Putamen (tissue), 1 donor: ENCODE results near the gene IL17RB.

ENCODE experiments used
- DNase-seq: peaks from one replicate; pipeline ENCODE4 v3.0.0-alpha.2; 2016; ENCODE audit warnings: low spot score

IL17RB gene, protein sequence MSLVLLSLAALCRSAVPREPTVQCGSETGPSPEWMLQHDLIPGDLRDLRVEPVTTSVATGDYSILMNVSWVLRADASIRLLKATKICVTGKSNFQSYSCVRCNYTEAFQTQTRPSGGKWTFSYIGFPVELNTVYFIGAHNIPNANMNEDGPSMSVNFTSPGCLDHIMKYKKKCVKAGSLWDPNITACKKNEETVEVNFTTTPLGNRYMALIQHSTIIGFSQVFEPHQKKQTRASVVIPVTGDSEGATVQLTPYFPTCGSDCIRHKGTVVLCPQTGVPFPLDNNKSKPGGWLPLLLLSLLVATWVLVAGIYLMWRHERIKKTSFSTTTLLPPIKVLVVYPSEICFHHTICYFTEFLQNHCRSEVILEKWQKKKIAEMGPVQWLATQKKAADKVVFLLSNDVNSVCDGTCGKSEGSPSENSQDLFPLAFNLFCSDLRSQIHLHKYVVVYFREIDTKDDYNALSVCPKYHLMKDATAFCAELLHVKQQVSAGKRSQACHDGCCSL

DNA sequence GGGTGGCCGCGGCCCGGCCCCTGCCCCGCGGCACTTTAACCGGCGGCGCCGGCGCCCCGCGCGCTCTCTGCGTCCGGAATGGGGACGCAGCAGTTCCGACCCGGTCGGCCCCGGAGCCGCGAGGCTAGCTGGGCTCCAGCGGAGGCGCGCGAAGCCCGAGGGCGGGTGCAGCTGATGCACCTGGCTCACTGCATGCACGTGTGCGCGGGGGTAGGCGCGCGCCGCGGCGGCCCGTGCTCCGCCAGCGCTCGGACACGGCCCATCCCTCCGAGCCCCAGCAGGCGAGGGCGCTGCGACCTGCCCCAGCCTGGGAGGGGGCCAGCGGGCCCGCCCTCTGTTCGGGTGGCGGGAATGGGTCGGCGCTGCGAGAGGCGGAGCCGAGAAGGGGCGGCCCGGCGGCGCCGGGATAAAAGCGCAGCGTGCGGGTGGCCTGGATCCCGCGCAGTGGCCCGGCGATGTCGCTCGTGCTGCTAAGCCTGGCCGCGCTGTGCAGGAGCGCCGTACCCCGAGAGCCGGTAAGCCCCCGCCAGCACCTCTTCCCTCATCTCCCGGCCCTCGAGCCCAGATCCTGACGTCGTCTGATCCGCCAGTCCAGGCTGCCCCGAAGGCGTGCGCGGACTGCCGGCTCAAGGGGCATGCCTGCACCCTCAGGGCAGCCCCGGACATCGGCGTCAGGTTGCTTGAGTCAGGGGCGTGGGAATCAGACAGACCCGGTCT lies at the start of gene IL17RB, which contains the start of gene CHDH:
Gene IL17RB (plus strand): TSS at position 435 of the 717 bp plus-strand sequence. CDS start 21 bp downstream, at position 456.
Gene CHDH (minus strand): TSS at position 286 of the 717 bp plus-strand sequence. CDS start 22,411 bp downstream, outside the sequence.
- DNase-seq, result peak; percentile 69

DNA sequence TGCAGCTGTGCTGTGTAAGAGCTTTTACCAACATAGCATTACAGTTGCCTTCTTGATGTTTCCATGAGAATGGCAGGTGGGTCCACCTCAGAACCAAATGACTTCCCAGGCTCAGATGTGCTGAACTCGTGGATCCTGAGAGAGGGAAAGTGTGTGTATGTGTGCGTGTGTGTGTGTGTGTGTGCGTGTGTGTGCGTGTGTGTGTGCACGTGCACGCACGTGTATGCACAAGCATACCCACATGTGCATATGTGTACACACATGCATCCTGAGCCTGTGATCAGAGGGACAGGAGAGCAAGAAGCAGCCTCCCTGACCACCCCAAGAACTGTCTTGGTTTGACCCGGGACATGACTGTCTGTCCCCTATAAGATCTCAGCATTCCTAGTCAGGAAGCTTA lies 48.2 kb upstream of the IL17RB start:
- no peak for DNase-seq

DNA sequence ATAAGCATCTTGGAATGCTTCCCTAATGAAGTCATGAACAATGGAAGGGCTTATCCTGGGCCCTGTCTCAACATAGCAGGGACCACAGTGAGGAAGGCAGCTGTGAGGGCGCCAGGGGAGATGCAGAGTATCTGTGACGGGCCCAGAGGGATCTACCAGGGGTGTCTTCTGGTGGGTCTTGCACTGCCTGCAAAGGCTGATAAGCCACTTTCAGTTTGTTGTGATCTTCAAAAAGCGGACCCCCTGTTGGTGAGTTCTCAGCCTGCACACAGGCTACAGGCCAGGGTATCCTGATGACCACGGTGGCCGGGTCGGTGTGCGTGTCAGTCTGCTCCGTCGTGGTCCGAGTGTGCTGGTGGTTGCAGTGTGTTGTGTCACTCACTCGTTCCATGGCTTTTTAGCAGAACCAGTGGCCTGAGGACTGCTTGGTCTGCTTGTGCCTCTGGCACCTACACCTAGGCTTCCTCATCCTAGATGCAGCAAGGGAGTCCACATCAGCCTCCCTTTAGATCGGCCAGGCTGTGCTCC lies 47.0 kb upstream of the IL17RB start:
- DNase-seq, result no peak

DNA sequence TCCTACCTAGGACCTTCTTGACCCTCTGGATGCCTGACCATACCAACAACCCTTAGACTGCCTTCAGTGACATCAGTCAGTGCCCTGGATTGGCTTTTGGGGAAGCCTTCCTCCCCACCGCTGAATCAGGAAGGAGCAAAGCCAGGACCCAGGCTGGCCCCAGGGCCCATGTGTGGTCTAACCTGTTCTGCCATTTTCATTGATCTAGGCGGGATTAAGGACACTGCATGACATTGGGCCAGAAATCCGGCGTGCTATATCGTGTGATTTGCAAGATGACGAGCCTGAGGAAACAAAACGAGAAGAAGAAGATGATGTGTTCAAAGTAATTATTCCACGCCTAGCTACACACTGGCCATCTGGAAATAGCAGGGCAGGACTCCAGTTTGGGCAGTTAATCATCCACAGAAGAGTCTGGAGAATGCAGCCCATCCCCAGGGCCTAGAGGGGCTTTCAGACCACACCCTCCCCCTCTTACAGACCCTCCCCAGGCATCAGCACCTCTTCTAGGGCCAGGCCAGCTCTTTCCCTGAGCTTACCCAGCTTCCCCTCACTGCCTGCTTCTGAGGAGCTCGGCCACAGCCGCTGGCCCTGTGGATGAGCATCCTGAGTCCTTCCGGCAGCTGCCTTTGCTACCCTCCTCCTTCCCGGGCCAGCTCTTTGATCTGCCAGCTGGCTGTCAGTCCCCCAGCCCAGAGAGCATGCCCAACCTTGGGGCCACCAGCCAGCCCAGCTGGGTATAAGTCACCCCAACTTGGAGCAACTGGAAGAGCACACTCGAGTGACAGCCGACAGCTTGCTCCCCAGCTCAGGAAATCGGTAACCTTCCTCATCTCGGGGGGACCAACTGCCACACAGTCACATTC lies 46.1 kb upstream of the IL17RB start:
- DNase-seq, result no peak

DNA sequence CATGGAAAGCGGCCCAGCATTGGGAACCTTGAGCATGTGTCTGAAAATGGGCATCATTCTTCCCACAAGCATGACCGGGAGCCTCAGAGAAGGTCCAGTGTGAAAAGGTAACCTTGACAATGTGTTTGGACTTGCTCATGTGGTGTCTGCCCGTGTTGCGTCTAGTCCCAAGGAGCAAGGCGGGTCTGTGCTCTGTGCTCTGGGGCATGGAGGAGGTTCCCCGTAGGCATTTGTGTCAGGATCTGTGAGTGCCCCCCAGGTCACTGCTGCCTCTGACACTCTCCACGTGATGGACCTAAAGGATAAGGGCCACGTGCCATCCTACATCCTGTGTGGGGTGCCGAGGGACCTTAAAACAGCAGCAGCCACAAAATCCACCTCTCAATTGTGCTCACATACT lies 45.0 kb upstream of the IL17RB start:
- DNase-seq, result no peak

DNA sequence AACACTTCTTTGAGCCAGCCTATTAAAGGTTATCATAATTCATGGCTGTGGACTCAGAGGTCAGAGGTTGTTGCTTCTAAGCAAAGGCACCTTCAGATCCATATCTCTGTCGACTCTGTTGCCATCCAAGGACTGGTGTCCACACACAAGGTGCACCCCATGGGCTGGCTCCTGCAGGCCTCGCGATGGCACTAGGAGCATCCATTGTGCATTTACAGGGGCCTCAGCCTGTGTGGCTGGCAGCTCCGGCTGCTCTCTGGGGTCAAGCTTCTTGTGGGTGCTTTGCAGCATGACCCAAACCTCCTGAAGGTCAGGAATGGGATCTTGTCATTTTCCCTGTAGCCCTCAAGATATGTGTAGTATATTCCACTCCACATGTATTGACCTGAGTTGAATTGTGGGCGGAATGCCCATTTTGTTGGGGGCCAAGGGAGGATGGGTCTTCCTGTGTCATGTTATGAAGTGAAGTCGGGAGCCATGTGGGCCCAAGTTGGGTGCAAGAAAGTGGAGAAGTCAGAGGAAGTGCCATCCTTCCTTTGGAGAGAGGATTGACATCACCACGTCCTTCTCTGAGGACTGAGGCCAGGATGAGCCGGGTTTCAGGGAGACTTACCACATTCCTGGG lies 44.0 kb upstream of the IL17RB start:
- no peak for DNase-seq

DNA sequence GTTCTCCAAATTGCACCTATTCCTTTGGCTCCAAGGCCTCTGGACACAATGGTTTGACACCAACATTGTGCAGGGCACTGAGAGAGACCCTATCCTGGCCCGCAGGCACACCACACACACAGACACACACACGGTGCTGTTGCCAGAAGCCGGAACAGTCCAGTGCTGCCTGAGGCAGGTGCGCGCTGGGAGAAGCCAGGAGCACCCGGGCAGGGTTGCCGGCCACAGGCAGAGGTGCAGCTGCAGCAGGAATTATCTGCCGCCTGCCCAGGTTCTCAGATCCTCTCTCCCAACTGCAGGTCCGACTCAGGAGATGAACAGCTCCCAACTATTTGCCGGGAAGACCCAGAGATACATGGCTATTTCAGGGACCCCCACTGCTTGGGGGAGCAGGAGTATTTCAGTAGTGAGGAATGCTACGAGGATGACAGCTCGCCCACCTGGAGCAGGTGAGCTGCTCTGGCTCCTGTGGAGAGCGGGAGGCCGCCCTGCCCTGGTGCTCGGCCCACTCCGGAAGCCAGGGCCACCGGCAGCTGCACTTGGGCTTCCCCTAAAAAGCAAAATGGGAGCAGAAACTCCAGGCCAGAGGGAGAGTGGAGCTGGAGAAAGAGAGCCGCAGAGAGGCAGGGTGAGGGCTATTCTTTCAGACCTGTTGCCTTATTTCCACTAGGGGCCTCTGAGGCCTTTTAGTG lies 43.1 kb upstream of the IL17RB start:
- DNase-seq, result no peak

DNA sequence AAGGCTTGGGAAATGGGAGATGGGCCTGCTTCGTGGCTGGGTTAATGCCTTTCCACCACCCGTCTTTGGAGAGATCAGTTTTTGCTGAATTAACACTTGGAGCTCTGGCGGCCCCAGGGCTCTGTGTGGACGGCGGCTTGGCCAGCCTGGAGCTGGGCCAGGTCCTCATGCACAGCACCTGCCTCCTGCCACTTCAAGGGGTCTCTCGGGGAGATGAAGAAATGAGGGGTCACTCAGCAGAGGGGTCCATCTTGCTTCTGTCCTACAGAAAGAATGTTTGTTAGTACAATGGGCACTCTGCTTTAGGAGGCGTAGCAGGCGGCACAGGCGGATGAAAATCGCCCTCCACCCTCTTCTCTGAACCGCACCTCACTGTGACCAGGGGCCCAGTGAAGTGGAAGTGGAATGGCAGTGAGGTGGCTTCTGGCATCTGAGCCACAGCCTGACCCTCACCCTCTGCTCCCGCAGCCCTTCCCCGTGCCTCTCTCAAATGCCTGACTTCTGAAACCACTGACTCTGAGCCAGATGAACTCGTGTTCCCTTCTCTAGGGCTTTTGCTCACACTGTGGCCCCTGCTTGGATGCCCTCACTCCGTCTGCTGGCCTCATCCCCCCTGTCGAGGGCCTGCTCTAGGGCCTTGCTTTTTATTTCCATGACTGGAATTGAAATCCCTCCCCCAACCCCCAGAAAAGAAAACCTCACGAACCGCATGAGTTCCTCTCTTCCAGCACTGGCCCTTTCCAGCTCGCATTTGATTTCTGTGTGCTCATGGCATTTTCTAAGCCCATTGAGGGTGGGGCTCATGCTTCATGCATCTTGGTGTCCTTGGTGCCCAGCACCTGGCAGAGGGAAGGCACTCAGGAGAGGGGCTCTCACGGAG lies 42.3 kb upstream of the IL17RB start:
- DNase-seq, result no peak

DNA sequence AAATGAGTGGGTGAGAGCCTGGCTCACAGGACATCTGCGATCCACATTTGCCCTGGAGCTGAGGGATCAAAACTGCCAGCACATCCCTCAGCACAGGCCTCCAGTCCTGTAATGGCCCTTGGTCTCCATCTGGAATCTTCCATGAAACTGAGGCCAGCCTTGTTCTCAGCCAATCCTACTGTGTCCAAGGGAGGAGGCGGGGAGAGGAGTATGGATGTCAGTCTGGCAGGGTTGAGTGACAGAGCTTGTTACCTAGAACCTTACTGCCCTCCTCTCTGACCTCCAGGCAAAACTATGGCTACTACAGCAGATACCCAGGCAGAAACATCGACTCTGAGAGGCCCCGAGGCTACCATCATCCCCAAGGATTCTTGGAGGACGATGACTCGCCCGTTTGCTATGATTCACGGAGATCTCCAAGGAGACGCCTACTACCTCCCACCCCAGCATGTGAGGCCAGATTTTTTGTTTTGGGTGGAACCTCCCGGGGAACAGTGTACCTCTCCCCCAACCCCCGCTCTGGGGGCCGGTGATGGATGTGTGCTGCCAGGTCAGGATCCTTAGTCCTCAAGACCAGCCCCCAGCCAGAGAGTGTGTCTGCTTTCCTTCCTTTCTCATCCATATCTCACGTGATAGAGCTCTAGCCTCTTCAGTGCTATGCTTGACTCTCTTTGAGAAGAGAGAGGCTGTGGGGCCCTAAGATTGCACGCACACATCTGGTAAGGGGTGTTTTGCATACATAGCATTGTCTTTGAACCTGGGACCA lies 41.5 kb upstream of the IL17RB start:
- no peak for DNase-seq

DNA sequence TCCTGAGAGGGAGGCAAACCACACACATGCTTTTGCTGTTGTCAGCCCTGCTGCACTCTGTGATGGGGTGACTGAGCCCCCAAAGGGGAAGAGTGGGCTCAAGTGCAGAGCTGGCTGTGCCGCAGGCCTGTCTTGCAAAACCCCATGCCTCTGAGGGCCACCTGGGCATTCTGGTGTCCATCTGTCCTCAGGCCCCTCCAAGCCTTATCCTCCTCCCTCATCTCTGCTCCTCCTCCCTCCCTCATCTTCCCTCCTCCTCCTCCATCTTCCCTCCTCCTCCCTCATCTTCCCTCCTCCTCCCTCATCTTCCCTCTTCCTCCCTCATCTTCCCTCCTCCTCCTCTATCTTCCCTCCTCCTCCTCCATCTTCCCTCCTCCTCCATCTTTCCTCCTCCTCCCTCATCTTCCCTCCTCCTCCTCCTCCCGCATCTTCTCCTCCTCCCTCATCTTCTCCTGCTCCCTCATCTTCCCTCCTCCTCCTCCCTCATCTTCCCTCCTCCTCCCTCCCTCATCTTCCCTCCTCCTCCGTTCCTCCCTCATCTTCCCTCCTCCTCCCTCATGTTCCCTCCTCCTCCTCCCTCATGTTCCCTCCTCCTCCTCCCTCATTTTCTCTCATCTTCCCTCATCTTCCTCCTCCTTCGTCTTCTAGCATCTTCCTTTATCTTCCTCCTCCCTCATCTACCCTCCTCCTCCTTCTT lies 40.8 kb upstream of the IL17RB start:
- DNase-seq, result no peak

DNA sequence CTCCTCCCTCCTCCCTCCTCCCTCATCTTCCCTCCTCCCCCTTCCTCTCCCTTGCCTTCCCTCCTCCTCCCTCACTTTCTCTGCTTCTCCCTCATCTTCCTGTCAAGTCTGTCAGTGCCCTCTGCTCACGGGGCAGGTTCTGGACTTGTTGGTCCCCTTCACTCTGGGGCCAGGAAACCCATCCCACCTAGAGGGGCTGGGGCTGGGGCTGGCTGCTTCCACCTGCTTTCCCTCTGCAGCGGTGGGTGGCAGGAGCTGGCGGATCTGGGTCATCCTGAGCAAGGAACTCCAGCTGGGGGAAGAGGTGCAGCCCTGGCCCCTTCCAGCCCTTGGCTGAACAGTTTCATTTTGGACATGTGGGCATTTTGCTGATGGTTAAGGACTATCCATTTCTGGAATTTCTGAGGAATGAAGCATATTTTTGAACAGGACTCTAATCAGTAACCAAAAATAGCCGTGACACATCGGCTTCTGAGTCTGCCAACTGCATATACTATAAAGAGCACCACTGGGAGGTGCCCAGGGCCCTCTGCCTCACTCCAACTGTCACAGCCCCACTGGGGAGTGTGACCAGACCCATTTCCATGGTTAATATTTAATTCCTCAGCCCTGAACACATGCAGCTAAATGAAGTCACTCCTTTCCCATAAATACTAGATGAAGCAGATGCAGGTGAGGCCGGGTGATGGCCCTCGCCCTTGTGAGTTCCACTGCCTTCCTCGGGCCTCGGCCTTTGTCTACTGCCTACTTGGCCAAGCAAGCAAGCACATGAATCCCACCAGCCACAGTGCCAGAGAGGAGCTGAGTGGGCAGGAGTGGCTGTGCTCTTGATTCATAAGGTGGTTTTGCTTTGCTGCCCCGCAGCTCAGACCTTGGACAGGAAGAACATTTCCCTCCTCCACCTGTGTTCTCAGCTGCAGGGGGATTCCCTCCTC lies 39.9 kb upstream of the IL17RB start:
- no peak for DNase-seq

DNA sequence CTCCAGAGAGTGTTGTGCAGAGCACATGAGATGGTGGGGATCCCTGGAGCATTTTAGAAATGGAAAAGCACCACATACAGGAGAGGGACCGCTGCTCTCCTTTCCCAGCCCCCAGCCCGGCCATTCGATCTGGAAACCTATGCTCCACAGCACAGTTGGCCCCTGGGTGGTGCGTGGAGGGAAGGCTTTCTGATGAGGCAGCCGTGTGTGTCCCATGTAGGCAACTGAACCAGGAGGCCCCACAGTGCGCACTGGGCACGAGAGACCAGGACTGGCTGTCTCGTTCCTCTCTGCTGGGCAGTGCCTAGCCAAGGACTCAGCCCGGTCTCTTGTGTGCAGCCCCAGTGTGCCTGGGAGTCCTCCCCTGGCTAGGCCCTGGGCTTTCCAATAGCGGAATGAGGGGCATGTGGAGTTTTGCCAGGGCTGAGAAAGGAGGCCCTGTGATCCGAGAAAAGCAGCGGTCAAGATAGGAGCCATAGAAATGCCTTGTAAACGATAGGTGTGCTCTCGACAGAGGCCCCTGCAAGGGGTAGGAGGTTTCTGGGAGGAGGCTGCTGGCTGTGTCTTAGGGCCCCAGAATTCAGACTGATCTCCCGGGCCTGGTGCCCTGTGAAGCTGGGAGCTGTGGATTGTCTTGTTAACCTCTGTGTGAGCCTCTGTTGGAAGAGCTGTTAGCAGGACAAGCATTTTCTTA lies 39.1 kb upstream of the IL17RB start:
- DNase-seq, result no peak

DNA sequence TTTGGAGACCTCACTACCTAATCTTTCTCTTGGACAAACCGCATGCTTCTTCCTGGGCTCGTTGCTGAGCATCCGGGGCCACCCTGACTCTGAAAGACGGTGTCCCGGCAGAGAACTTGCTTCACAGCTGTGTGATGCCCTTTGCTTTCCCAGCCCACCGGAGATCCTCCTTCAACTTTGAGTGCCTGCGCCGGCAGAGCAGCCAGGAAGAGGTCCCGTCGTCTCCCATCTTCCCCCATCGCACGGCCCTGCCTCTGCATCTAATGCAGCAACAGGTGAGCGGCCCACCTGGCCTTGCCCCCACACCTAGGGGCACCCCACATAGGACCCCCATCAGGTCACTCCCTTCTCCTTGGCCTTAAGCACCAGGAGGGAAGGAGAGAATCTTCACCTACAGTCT lies 37.9 kb upstream of the IL17RB start:
- DNase-seq, result no peak

DNA sequence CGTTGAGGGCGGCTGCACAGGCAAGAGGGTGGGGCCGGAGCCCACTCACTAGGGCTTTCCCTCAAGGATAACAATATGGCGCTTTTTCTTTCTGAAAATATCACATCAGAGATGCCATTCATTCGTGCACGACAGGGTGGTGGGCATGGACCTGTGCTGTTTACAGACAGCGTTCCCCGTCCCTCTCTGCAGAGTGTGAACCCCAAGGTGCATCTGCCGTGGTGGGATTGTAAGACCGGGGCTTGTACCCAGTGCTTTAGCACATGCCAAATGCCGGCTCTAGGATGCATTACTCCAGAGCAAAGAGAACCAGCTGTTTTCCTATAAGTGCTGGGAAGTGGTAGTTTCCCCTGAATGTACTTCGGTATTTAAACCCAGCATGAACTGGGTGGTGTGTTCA lies 37.1 kb upstream of the IL17RB start:
- no peak for DNase-seq

DNA sequence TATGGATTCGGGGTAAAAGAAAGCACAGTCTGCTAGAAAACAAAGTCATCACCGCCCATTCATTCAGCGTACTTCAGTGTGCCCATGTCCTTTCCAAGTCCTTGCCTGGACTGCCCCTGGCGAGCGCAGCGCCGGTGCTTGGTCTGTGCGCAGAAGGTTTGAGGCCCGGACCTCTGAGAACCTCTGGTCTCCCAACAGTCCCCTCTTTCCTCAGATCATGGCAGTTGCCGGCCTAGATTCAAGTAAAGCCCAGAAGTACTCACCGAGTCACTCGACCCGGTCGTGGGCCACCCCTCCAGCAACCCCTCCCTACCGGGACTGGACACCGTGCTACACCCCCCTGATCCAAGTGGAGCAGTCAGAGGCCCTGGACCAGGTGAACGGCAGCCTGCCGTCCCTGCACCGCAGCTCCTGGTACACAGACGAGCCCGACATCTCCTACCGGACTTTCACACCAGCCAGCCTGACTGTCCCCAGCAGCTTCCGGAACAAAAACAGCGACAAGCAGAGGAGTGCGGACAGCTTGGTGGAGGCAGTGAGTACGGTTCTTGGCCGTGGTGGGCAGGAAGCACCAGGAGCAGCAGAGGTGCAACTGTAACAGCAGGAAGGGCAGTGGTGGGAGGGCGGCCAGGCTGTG lies 36.5 kb upstream of the IL17RB start:
- DNase-seq, result no peak
